SK-N-SH (cell line): Measurements from ENCODE around the gene WDR90. TPM values are rescaled to one million over a fixed set of nuclear protein-coding genes. Genes with fewer than 3 reads are reported as not detected.

ENCODE experiments used
- CTCF ChIA-PET: fragments of 300-600, 350-600 bp; formaldehyde crosslinking; extraction: SDS; loops from one replicate; lab custom pipeline; 2021; lab: Yijun Ruan, JAX
- POLR2A ChIA-PET: fragments of 350-600 bp; sonication (Branson Sonifier 250); formaldehyde crosslinking; extraction: SDS; loops from one replicate; lab custom pipeline; 2020; ENCODE audit warnings: antibody characterized with exemption, inconsistent platforms; lab: Yijun Ruan, JAX
- DNase-seq: peaks from one replicate; pipeline ENCODE4 v3.0.0; 2012
- H2AFZ ChIP-seq: fragments of 200-600 bp; sonication (generic); 2 replicates; pipeline ENCODE4 v1.8.1; 2016; ENCODE audit warnings: antibody characterized with exemption, mild to moderate bottlenecking, low read depth
- H3F3A ChIP-seq: fragments of 200-600 bp; sonication (generic); replicated peaks from 2 replicates; pipeline ENCODE3; 2016; ENCODE audit warnings: antibody characterized with exemption, mild to moderate bottlenecking; ENCODE audit not compliant: insufficient read depth
- H3K27ac ChIP-seq, 2 experiments: fragments of 200-500 bp in 1 of 2; fragments of 200-600 bp in 1 of 2; sonication (Bioruptor generic) in 1 of 2; sonication (generic), shearing (Covaris generic) in 1 of 2; 2 replicates each; pipeline versions ENCODE4 v1.5.1 to v1.6.1; 2014 to 2016; ENCODE audit warnings: low read depth in 2 of 2, inconsistent platforms in 1 of 2, low read length in 1 of 2, mild to moderate bottlenecking in 1 of 2, mixed read lengths in 1 of 2
- H3K27me3 ChIP-seq: fragments of 200-600 bp; sonication (generic), shearing (Covaris generic); 2 replicates; pipeline ENCODE4 v1.6.1; 2016; ENCODE audit warnings: mixed run types; ENCODE audit not compliant: insufficient read depth
- H3K36me3 ChIP-seq, 2 experiments: fragments of 200-500 bp in 1 of 2; fragments of 200-600 bp in 1 of 2; sonication (Bioruptor generic) in 1 of 2; sonication (generic) in 1 of 2; replicated peaks in 1 of 2; 2 replicates each; pipeline versions ENCODE3 to v1.5.1; 2014 to 2016; ENCODE audit warnings: low read length in 1 of 2, mild to moderate bottlenecking in 1 of 2; ENCODE audit not compliant: insufficient read depth in 2 of 2, control insufficient read depth in 1 of 2
- H3K4me1 ChIP-seq, 2 experiments: fragments of 200-500 bp in 1 of 2; fragments of 200-600 bp in 1 of 2; sonication (Bioruptor generic) in 1 of 2; sonication (generic), shearing (Covaris generic) in 1 of 2; 2 replicates each; pipeline versions ENCODE4 v1.5.1 to v1.6.1; 2014 to 2016; ENCODE audit warnings: low read depth in 1 of 2, low read length in 1 of 2, mixed run types in 1 of 2; ENCODE audit not compliant: insufficient read depth in 2 of 2, control insufficient read depth in 1 of 2
- H3K4me2 ChIP-seq: fragments of 200-600 bp; sonication (generic), shearing (Covaris generic); 2 replicates; pipeline ENCODE4 v1.6.1; 2017; ENCODE audit warnings: mixed run types
- H3K4me3 ChIP-seq, 2 experiments: fragments of 200-500 bp in 1 of 2; fragments of 200-600 bp in 1 of 2; sonication (Bioruptor generic) in 1 of 2; sonication (generic), shearing (Covaris generic) in 1 of 2; 2 replicates each; pipeline versions ENCODE4 v1.5.1 to v1.8.1; 2014 to 2016; ENCODE audit warnings: low read depth in 2 of 2, inconsistent platforms in 1 of 2, low read length in 1 of 2, mild to moderate bottlenecking in 1 of 2, mixed read lengths in 1 of 2, moderate library complexity in 1 of 2
- H3K79me2 ChIP-seq: fragments of 200-600 bp; sonication (generic); 2 replicates; pipeline ENCODE4 v1.8.1; 2017; ENCODE audit warnings: mild to moderate bottlenecking; ENCODE audit not compliant: insufficient read depth
- H3K9ac ChIP-seq: fragments of 200-600 bp; sonication (generic); 2 replicates; pipeline ENCODE4 v1.6.1; 2017; ENCODE audit warnings: mixed run types
- H3K9me2 ChIP-seq: fragments of 200-600 bp; sonication (generic); 2 replicates; pipeline ENCODE4 v1.6.1; 2017; ENCODE audit warnings: mixed run types
- H3K9me3 ChIP-seq: fragments of 200-600 bp; sonication (generic); 2 replicates; pipeline ENCODE4 v1.6.1; 2017; ENCODE audit warnings: mixed run types, mild to moderate bottlenecking, moderate library complexity
- H4K20me1 ChIP-seq: fragments of 200-600 bp; sonication (generic); 2 replicates; pipeline ENCODE4 v1.6.1; 2017; ENCODE audit warnings: mild to moderate bottlenecking, mixed run types; ENCODE audit not compliant: insufficient read depth
- GATA2 ChIP-seq: sonication (generic); formaldehyde crosslinking; IDR thresholded peaks from 2 replicates; pipeline ENCODE4 v1.5.0; 2020; ENCODE audit warnings: mild to moderate bottlenecking, missing genetic modification reagents
- JUND ChIP-seq: IDR thresholded peaks from 2 replicates; pipeline ENCODE4 v1.4.0; 2012
- MAX ChIP-seq: IDR thresholded peaks from 2 replicates; pipeline ENCODE4 v1.4.0; 2012; ENCODE audit warnings: low read depth
- NFIC ChIP-seq: IDR thresholded peaks from 2 replicates; pipeline ENCODE4 v1.4.0; 2012; ENCODE audit warnings: borderline replicate concordance
- POLR2AphosphoS5 ChIP-seq: IDR thresholded peaks from 2 replicates; pipeline ENCODE4 v1.6.1; 2012; ENCODE audit warnings: low read depth, low read length
- RCOR1 ChIP-seq: fragments of 150-350 bp; IDR thresholded peaks from 2 replicates; pipeline ENCODE4 v1.6.1; 2017; ENCODE audit warnings: antibody characterized with exemption, low read length
- TCF12 ChIP-seq: IDR thresholded peaks from 2 replicates; pipeline ENCODE4 v1.4.0; 2012
- ZBTB33 ChIP-seq: IDR thresholded peaks from 2 replicates; pipeline ENCODE4 v1.4.0; 2012; ENCODE audit warnings: low read depth, borderline replicate concordance
- WGBS: methylation state at CpG from one replicate; pipeline ENCODE4 v1.1.6; 2017; ENCODE audit warnings: low lambda C conversion rate; 5-methylcytosine and 5-hydroxymethylcytosine counted together
- polyA plus RNA-seq, 3 experiments: library from polyadenylated mRNA; depleted of rRNA; stranded (reverse); fragments of >200 nt; gene quantifications; 2 replicates each; pipeline ENCODE4 v1.2.3, GENCODE V29; 2012
- TF ChIP-seq, protein P1 (sequence below): fragments of 150-350 bp; IDR thresholded peaks from 2 replicates; pipeline ENCODE4 v1.6.1; 2016; ENCODE audit warnings: mild to moderate bottlenecking, low read depth, low read length

WDR90 gene
- polyA plus RNA-seq, 1 of the 3 experiments (the other 2 are of a cell fraction): 32.0 TPM

- H3K79me2 ChIP-seq: peaks cover 37% of the 10 kb centered on the region
- DNase-seq: no peak
- WGBS: 33% methylated on average over 1 of the region's 38 CpGs
- H3K27ac ChIP-seq: peak overlapping the region; percentile 86 to 98; a peak in 3 of 4 replicates
- peak overlapping the region; percentile 80 for H3K9ac ChIP-seq
- H3K27me3 ChIP-seq: no peaks in the 10 kb centered on the region
- H3K4me3 ChIP-seq: peak overlapping the region; percentile 78 to 96
- no peaks in the 10 kb centered on the region for H3K9me3 ChIP-seq
- no peak for TF ChIP-seq NFIC
- peaks cover 8 to 51% of the 10 kb centered on the region in 2 experiments; a peak in 2 of 4 replicates for H3K4me1 ChIP-seq
- no peak overlapping the region for H2AFZ ChIP-seq
- H3K36me3 ChIP-seq: peaks cover 13 to 30% of the 10 kb centered on the region in 2 experiments
- peaks cover 10% of the 10 kb centered on the region for H3F3A ChIP-seq
- H3K4me2 ChIP-seq: peak overlapping the region; percentile 90
- ChIA-PET CTCF (interaction anchor here (0.8 to 3.8 kb wide), 9 partner anchors 9 to 92 kb away, joined by 3 to 20 read pairs (median 4); partner anchors contain the start of genes ANTKMT, METRN, RHOT2 and WDR24), POLR2A (interaction anchor here (0.9 to 2.2 kb wide), 5 partner anchors 9 to 40 kb away, joined by 3 to 12 read pairs (median 4); partner anchors contain the start of genes RHOT2, WDR24 and WDR90)
- peaks cover 23% of the 10 kb centered on the region for H4K20me1 ChIP-seq
- H3K9me2 ChIP-seq: no peaks in the 10 kb centered on the region
Measured at GRCh38 chr16:680625-680945, 31.4 kb downstream of the WDR90 start.

DNA sequence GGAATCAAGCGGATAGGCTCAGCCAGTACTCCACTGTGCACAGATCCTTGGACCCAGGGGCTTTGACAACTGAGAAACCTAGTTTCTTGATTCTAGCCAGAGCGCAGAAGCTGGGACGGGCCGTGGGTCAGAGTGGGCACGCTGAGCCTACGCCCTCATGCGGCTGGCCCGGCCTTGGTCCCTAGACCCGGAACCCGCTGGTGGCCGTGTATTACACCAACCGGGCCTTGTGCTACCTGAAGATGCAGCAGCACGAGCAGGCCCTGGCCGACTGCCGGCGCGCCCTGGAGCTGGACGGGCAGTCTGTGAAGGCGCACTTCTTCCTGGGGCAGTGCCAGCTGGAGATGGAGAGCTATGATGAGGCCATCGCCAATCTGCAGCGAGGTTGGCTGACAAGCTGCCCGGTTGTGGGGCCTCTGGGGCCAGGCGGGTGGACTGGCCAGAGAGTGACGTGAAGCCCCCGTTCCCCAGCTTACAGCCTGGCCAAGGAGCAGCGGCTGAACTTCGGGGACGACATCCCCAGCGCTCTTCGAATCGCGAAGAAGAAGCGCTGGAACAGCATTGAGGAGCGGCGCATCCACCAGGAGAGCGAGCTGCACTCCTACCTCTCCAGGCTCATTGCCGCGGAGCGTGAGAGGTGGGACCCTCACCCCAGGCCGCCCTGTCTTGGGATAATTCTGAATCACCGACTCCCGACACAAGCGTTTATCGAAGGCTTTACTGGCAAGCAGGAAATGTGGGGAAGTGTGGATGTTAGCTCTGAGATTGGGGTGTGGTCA lies 32.0 kb downstream of the WDR90 start:
- POLR2A ChIA-PET: interaction anchor here (0.9 to 2.2 kb wide), 6 partner anchors 8 to 39 kb away, joined by 3 to 12 read pairs (median 4); partner anchors contain the start of genes RHOT2, WDR24 and WDR90
- no peaks in the 10 kb centered on the region for H3K9me3 ChIP-seq
- peaks cover 23% of the 10 kb centered on the region for H4K20me1 ChIP-seq
- H3K4me1 ChIP-seq: peaks cover 8 to 56% of the 10 kb centered on the region in 2 experiments; a peak in 2 of 4 replicates
- peak overlapping the region; percentile 90 for H3K4me2 ChIP-seq
- DNase-seq: no peak
- CTCF ChIA-PET: interaction anchor here (0.8 to 3.8 kb wide), 8 partner anchors 8 to 92 kb away, joined by 3 to 20 read pairs (median 7); partner anchors contain the start of genes ANTKMT, METRN, RHOT2 and WDR24
- H3K9ac ChIP-seq: peak overlapping the region; percentile 80
- peaks cover 37% of the 10 kb centered on the region for H3K79me2 ChIP-seq
- TF ChIP-seq POLR2AphosphoS5: peak; percentile 22
- TF ChIP-seq RCOR1: no peak
- TF ChIP-seq, all 33 proteins: peak for 1
- Histone ChIP-seq H3K4me3 (peak overlapping the region; percentile 78 to 96), H3K9me2 (no peaks in the 10 kb centered on the region), H3F3A (peaks cover 10% of the 10 kb centered on the region), H2AFZ (no peak overlapping the region), H3K27ac (peak overlapping the region; percentile 86 to 98; a peak in 3 of 4 replicates), H3K27me3 (no peaks in the 10 kb centered on the region), H3K36me3 (peaks cover 13 to 30% of the 10 kb centered on the region in 2 experiments)
- 42% methylated on average over 42 of the region's 44 CpGs for WGBS

DNA sequence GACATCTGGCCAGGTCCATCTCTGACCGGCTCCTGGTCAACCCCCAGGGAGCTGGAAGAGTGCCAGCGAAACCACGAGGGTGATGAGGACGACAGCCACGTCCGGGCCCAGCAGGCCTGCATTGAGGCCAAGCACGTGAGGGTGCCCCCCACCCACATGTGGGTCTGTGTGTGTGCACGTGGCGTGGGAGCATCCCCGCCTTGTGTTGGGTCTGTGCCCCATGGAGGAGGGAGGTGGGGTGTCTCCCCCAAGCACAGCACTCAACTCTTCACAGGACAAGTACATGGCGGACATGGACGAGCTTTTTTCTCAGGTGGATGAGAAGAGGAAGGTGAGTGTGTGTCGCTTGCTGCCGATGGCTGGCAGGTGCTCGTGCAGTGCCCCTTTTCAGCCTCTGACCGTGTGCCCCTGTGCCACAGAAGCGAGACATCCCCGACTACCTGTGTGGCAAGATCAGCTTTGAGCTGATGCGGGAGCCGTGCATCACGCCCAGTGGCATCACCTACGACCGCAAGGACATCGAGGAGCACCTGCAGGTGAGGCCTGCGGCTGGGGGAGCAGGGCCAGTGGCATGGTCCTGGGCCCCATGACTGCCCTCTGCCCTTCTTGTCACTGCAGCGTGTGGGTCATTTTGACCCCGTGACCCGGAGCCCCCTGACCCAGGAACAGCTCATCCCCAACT lies 32.7 kb downstream of the WDR90 start:
- Histone ChIP-seq H3K4me1 (peaks cover 8 to 56% of the 10 kb centered on the region in 2 experiments; a peak in 2 of 4 replicates), H3K9me2 (no peaks in the 10 kb centered on the region), H3F3A (peaks cover 10% of the 10 kb centered on the region), H3K4me2 (peak overlapping the region; percentile 90), H3K36me3 (peaks cover 13 to 35% of the 10 kb centered on the region in 2 experiments), H3K27me3 (no peaks in the 10 kb centered on the region), H2AFZ (no peak overlapping the region), H4K20me1 (peaks cover 23% of the 10 kb centered on the region), H3K27ac (no peak overlapping the region; a peak in 1 of 4 replicates), H3K79me2 (peaks cover 37% of the 10 kb centered on the region), H3K4me3 (peak overlapping the region; percentile 78 to 96), H3K9ac (peak overlapping the region; percentile 80; the same call in 1 of the 2 replicates), H3K9me3 (no peaks in the 10 kb centered on the region)
- TF ChIP-seq NFIC: peak; percentile 62; the same call in 1 of the 2 replicates
- TF ChIP-seq ZBTB33: 0 out of 2 replicates have a peak, but pooled peaks have one; percentile 19
- TF ChIP-seq TCF12: 0 out of 2 replicates have a peak, but pooled peaks have one; percentile 10
- peak; percentile 38; the same call in 1 of the 2 replicates for TF ChIP-seq MAX
- 0 out of 2 replicates have a peak, but pooled peaks have one; percentile 3 for TF ChIP-seq JUND
- TF ChIP-seq, protein P1, sequence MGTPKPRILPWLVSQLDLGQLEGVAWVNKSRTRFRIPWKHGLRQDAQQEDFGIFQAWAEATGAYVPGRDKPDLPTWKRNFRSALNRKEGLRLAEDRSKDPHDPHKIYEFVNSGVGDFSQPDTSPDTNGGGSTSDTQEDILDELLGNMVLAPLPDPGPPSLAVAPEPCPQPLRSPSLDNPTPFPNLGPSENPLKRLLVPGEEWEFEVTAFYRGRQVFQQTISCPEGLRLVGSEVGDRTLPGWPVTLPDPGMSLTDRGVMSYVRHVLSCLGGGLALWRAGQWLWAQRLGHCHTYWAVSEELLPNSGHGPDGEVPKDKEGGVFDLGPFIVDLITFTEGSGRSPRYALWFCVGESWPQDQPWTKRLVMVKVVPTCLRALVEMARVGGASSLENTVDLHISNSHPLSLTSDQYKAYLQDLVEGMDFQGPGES: no peak
- TF ChIP-seq GATA2: no peak
- POLR2A ChIA-PET: interaction anchor here (1.0 to 2.2 kb wide), 3 partner anchors 8 to 15 kb away, joined by 3 to 12 read pairs (median 4); partner anchors contain the start of genes RHOT2 and WDR24
- no peak for DNase-seq
- CTCF ChIA-PET: interaction anchor here (0.6 to 3.8 kb wide), 8 partner anchors 8 to 59 kb away, joined by 3 to 20 read pairs (median 7); partner anchors contain the start of genes CIAO3, METRN, RHOT2 and WDR24
- 53% methylated on average over 9 of the region's 28 CpGs for WGBS
